HepG2 (cell line): ENCODE data around the gene RAB43. TPM values are rescaled to one million over a fixed set of nuclear protein-coding genes. Genes with fewer than 3 reads are reported as not detected.

Experiments
- BATF2 ChIP-seq: sonication (generic); formaldehyde crosslinking; IDR thresholded peaks from 2 replicates; pipeline ENCODE4 v1.8.0; 2022; ENCODE audit warnings: mild to moderate bottlenecking, missing genetic modification reagents, moderate library complexity
- BRCA1 ChIP-seq: sonication (generic); formaldehyde crosslinking; IDR thresholded peaks from 2 replicates; pipeline ENCODE4 v1.4.0; 2020; ENCODE audit warnings: missing genetic modification reagents
- EHMT2 ChIP-seq: fragments of 200-600 bp; sonication (generic); IDR thresholded peaks from 2 replicates; pipeline ENCODE4 v1.7.0; 2017; ENCODE audit warnings: antibody characterized with exemption, low read depth, low read length, borderline replicate concordance
- GATAD1 ChIP-seq: IDR thresholded peaks from 2 replicates; pipeline ENCODE4 v1.6.1; 2016; ENCODE audit warnings: missing genetic modification reagents, missing compliant biosample characterization
- KDM5A ChIP-seq: fragments of 200-600 bp; sonication (generic); IDR thresholded peaks from 2 replicates; pipeline ENCODE4 v1.7.0; 2018; ENCODE audit warnings: antibody characterized with exemption, mild to moderate bottlenecking, low read length, borderline replicate concordance
- KLF12 ChIP-seq: sonication (generic); formaldehyde crosslinking; IDR thresholded peaks from 2 replicates; pipeline ENCODE4 v1.4.0; 2020; ENCODE audit warnings: missing genetic modification reagents, borderline replicate concordance
- KMT2A ChIP-seq: sonication (generic); formaldehyde crosslinking; IDR thresholded peaks from 2 replicates; pipeline ENCODE4 v1.4.0; 2020; ENCODE audit warnings: missing genetic modification reagents
- MXD4 ChIP-seq: IDR thresholded peaks from 2 replicates; pipeline ENCODE4 v1.6.1; 2016; ENCODE audit warnings: mild to moderate bottlenecking, missing biosample characterization, missing genetic modification reagents
- NFE2L1 ChIP-seq: sonication (generic); formaldehyde crosslinking; IDR thresholded peaks from 2 replicates; pipeline ENCODE4 v1.4.0; 2020; ENCODE audit warnings: missing genetic modification reagents, mild to moderate bottlenecking, borderline replicate concordance
- SAFB2 ChIP-seq: sonication (generic); formaldehyde crosslinking; IDR thresholded peaks from 2 replicates; pipeline ENCODE4 v1.5.1; 2020; ENCODE audit warnings: missing genetic modification reagents, low read depth, mild to moderate bottlenecking, borderline replicate concordance
- SATB2 ChIP-seq: sonication (generic); formaldehyde crosslinking; IDR thresholded peaks from 2 replicates; pipeline ENCODE4 v1.5.0; 2020; ENCODE audit warnings: missing genetic modification reagents
- SCMH1 ChIP-seq: sonication (generic); formaldehyde crosslinking; IDR thresholded peaks from 2 replicates; pipeline ENCODE4 v1.9.0; 2021; ENCODE audit warnings: missing genetic modification reagents, mild to moderate bottlenecking, borderline replicate concordance
- SRF ChIP-seq: IDR thresholded peaks from 2 replicates; pipeline ENCODE4 v1.6.1; 2011; ENCODE audit warnings: mild to moderate bottlenecking, low read depth, low read length, moderate library complexity
- SUZ12 ChIP-seq: fragments of 150-350 bp; IDR thresholded peaks from 2 replicates; pipeline ENCODE4 v1.6.1; 2014; ENCODE audit warnings: low read depth, low read length
- ZMYM2 ChIP-seq: sonication (generic); formaldehyde crosslinking; IDR thresholded peaks from 2 replicates; pipeline ENCODE4 v1.8.0; 2022; ENCODE audit warnings: mild to moderate bottlenecking, missing genetic modification reagents
- ZNF205 ChIP-seq: IDR thresholded peaks from 2 replicates; pipeline ENCODE4 v1.6.1; 2018; ENCODE audit warnings: missing biosample characterization, missing genetic modification reagents
- ZNF24 ChIP-seq: fragments of 450-650 bp; IDR thresholded peaks from 2 replicates; pipeline ENCODE4 v1.6.1; 2017; ENCODE audit warnings: antibody characterized with exemption, mild to moderate bottlenecking
- ZNF446 ChIP-seq: sonication (generic); formaldehyde crosslinking; IDR thresholded peaks from 2 replicates; pipeline ENCODE4 v1.5.0; 2020; ENCODE audit warnings: mild to moderate bottlenecking, missing genetic modification reagents
- ZNF589 ChIP-seq: sonication (generic); formaldehyde crosslinking; conservative IDR thresholded peaks from 2 replicates; pipeline ENCODE4 v1.8.0; 2022; ENCODE audit warnings: mild to moderate bottlenecking, moderate library complexity, missing genetic modification reagents
- ZNF598 ChIP-seq: sonication (generic); formaldehyde crosslinking; IDR thresholded peaks from 2 replicates; pipeline ENCODE4 v1.5.1; 2020; ENCODE audit warnings: mild to moderate bottlenecking, missing genetic modification reagents, borderline replicate concordance
- ZNF761 ChIP-seq: sonication (generic); formaldehyde crosslinking; conservative IDR thresholded peaks from 2 replicates; pipeline ENCODE4 v1.4.0; 2020; ENCODE audit warnings: mild to moderate bottlenecking, missing genetic modification reagents
- polyA plus RNA-seq, 8 experiments: library from polyadenylated mRNA; depleted of rRNA in 3 of 8; stranded (reverse) in 7 of 8; unstranded in 1 of 8; fragments of >200 nt; fragmentation: Illumina TruSeq in 4 of 8; extraction: Trizol in 4 of 8; gene quantifications; 2 replicates each; pipeline versions ENCODE4 v1.2.1 to v1.2.3, GENCODE V29; 2011 to 2016; ENCODE audit warnings: low read depth in 4 of 8, missing spikeins in 1 of 8, mixed read lengths in 1 of 8; ENCODE audit not compliant: insufficient read depth in 1 of 8
- total RNA-seq, 5 experiments: library from RNA; depleted of rRNA; stranded (reverse); fragments of >200 nt; fragmentation: Illumina TruSeq; extraction: Trizol; gene quantifications; 2 replicates each; pipeline ENCODE4 v1.2.3, GENCODE V29; 2016; ENCODE audit warnings: low read depth in 1 of 5
- TF ChIP-seq, protein P1 (sequence below): sonication (generic); formaldehyde crosslinking; IDR thresholded peaks from 2 replicates; pipeline ENCODE4 v1.9.0; 2021; ENCODE audit warnings: missing genetic modification reagents, borderline replicate concordance
- TF ChIP-seq, protein P2 (sequence below): sonication (generic); formaldehyde crosslinking; IDR thresholded peaks from 2 replicates; pipeline ENCODE4 v1.4.0; 2020; ENCODE audit warnings: missing genetic modification reagents
- TF ChIP-seq, protein P3 (sequence below): sonication (generic); formaldehyde crosslinking; IDR thresholded peaks from 2 replicates; pipeline ENCODE4 v1.4.0; 2020; ENCODE audit warnings: mild to moderate bottlenecking, missing genetic modification reagents

The RAB43 gene
- total and polyA plus RNA-seq, 2 of the 13 experiments (the other 11 are each of a cell fraction or from before 2014, with no cell fraction given): 11.8 to 18.4 TPM

- TF ChIP-seq, protein P1, sequence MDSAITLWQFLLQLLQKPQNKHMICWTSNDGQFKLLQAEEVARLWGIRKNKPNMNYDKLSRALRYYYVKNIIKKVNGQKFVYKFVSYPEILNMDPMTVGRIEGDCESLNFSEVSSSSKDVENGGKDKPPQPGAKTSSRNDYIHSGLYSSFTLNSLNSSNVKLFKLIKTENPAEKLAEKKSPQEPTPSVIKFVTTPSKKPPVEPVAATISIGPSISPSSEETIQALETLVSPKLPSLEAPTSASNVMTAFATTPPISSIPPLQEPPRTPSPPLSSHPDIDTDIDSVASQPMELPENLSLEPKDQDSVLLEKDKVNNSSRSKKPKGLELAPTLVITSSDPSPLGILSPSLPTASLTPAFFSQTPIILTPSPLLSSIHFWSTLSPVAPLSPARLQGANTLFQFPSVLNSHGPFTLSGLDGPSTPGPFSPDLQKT (CRISPR knock-in tag): peak; percentile 60; the same call in 1 of the 2 replicates
- TF ChIP-seq SUZ12: no peak
- peak; percentile 31; the same call in 1 of the 2 replicates for TF ChIP-seq BRCA1
- no peak for TF ChIP-seq BATF2 (CRISPR knock-in tag)
- TF ChIP-seq SRF: peak; percentile 61; the same call in 1 of the 2 replicates
- TF ChIP-seq, protein P2, sequence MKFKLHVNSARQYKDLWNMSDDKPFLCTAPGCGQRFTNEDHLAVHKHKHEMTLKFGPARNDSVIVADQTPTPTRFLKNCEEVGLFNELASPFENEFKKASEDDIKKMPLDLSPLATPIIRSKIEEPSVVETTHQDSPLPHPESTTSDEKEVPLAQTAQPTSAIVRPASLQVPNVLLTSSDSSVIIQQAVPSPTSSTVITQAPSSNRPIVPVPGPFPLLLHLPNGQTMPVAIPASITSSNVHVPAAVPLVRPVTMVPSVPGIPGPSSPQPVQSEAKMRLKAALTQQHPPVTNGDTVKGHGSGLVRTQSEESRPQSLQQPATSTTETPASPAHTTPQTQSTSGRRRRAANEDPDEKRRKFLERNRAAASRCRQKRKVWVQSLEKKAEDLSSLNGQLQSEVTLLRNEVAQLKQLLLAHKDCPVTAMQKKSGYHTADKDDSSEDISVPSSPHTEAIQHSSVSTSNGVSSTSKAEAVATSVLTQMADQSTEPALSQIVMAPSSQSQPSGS (CRISPR knock-in tag): peak; percentile 80; the same call in 1 of the 2 replicates
- TF ChIP-seq SATB2 (CRISPR knock-in tag): no peak; the same call in 1 of the 2 replicates
- TF ChIP-seq KMT2A: peak; percentile 90
- peak; percentile 100 for TF ChIP-seq KDM5A
- TF ChIP-seq ZNF598 (CRISPR knock-in tag): no peak
- TF ChIP-seq ZNF761: 0 out of 2 replicates have a peak, but pooled peaks have one; percentile 57
- no peak for TF ChIP-seq ZNF446 (CRISPR knock-in tag)
- no peak for TF ChIP-seq ZNF24
- TF ChIP-seq SAFB2 (CRISPR knock-in tag): no peak
- TF ChIP-seq NFE2L1 (CRISPR knock-in tag): no peak
- no peak for TF ChIP-seq KLF12 (CRISPR knock-in tag)
- TF ChIP-seq, protein P3, sequence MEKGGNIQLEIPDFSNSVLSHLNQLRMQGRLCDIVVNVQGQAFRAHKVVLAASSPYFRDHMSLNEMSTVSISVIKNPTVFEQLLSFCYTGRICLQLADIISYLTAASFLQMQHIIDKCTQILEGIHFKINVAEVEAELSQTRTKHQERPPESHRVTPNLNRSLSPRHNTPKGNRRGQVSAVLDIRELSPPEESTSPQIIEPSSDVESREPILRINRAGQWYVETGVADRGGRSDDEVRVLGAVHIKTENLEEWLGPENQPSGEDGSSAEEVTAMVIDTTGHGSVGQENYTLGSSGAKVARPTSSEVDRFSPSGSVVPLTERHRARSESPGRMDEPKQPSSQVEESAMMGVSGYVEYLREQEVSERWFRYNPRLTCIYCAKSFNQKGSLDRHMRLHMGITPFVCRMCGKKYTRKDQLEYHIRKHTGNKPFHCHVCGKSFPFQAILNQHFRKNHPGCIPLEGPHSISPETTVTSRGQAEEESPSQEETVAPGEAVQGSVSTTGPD (CRISPR knock-in tag): no peak
- TF ChIP-seq MXD4 (CRISPR knock-in tag): peak; percentile 63; the same call in 1 of the 2 replicates
- peak; percentile 42; the same call in 1 of the 2 replicates for TF ChIP-seq ZNF205 (CRISPR knock-in tag)
- TF ChIP-seq GATAD1 (CRISPR knock-in tag): peak; percentile 98
- TF ChIP-seq ZMYM2 (CRISPR knock-in tag): no peak
- no peak for TF ChIP-seq SCMH1 (CRISPR knock-in tag)
- no peak for TF ChIP-seq ZNF589
- peak; percentile 87; the same call in 1 of the 2 replicates for TF ChIP-seq EHMT2
These were observed 39.6 kb upstream of the RAB43 start, which contains the start of gene ISY1 (continued) for GRCh38 chr3:129160891-129161859.
